DOHH2 (cell line): ENCODE data around the gene PTTG1IP2.

Experiments
- H3F3A ChIP-seq: fragments of 200-600 bp; sonication (generic), shearing (Covaris generic); 2 replicates; pipeline ENCODE4 v1.6.0; 2016; ENCODE audit warnings: antibody characterized with exemption, mild to moderate bottlenecking; ENCODE audit not compliant: control insufficient read depth, insufficient read depth
- H3K27ac ChIP-seq: fragments of 200-600 bp; sonication (generic); 2 replicates; pipeline ENCODE4 v1.5.1; 2014; ENCODE audit warnings: low read depth, mild to moderate bottlenecking, low read length, moderate library complexity
- H3K27me3 ChIP-seq: fragments of 200-600 bp; sonication (generic); 2 replicates; pipeline ENCODE4 v1.6.1; 2014; ENCODE audit warnings: mild to moderate bottlenecking, low read length, mixed read lengths; ENCODE audit not compliant: control insufficient read depth
- H3K36me3 ChIP-seq: fragments of 200-600 bp; sonication (generic); 2 replicates; pipeline ENCODE4 v1.6.1; 2014; ENCODE audit warnings: mild to moderate bottlenecking, low read length, moderate library complexity, mixed read lengths; ENCODE audit not compliant: control insufficient read depth
- H3K4me1 ChIP-seq: fragments of 200-600 bp; sonication (generic); 2 replicates; pipeline ENCODE4 v1.6.1; 2014; ENCODE audit warnings: mild to moderate bottlenecking, low read length, mixed read lengths; ENCODE audit not compliant: control insufficient read depth
- H3K4me2 ChIP-seq: fragments of 200-600 bp; sonication (generic); 2 replicates; pipeline ENCODE4 v1.6.0; 2014; ENCODE audit warnings: mild to moderate bottlenecking, low read length, moderate library complexity
- H3K4me3 ChIP-seq: fragments of 200-600 bp; sonication (generic); 2 replicates; pipeline ENCODE4 v1.5.1; 2014; ENCODE audit warnings: mild to moderate bottlenecking, low read length, mixed read lengths
- H3K79me2 ChIP-seq: fragments of 200-600 bp; sonication (generic); 2 replicates; pipeline ENCODE4 v1.6.1; 2014; ENCODE audit warnings: mild to moderate bottlenecking, low read length, mixed read lengths; ENCODE audit not compliant: control insufficient read depth
- H3K9me2 ChIP-seq: fragments of 200-600 bp; sonication (generic); replicated peaks from 2 replicates; pipeline ENCODE4 v1.6.1; 2014; ENCODE audit warnings: mild to moderate bottlenecking, low read length, mixed read lengths; ENCODE audit not compliant: control insufficient read depth
- H3K9me3 ChIP-seq: fragments of 200-600 bp; sonication (generic); 2 replicates; pipeline ENCODE4 v1.6.1; 2014; ENCODE audit warnings: antibody characterized with exemption, low read length, mixed read lengths; ENCODE audit not compliant: control insufficient read depth, insufficient read depth
- H4K20me1 ChIP-seq: fragments of 200-600 bp; sonication (generic); 2 replicates; pipeline ENCODE4 v1.6.0; 2014; ENCODE audit warnings: low read depth, mild to moderate bottlenecking, antibody characterized with exemption, low read length, moderate library complexity; ENCODE audit not compliant: control insufficient read depth, insufficient read depth
- EZH2phosphoT487 ChIP-seq: fragments of 200-600 bp; sonication (generic); IDR thresholded peaks from 2 replicates; pipeline ENCODE4 v1.6.1; 2017; ENCODE audit warnings: borderline replicate concordance, mild to moderate bottlenecking, antibody characterized with exemption, low read length, moderate library complexity, mixed read lengths
- TF ChIP-seq, protein P1 (sequence below): fragments of 200-600 bp; sonication (generic); IDR thresholded peaks from one replicate; pipeline ENCODE4 v1.5.1; 2014; ENCODE audit warnings: antibody characterized with exemption, mild to moderate bottlenecking, low read depth, low read length; ENCODE audit not compliant: poor library complexity, severe bottlenecking

The PTTG1IP2 gene

DNA sequence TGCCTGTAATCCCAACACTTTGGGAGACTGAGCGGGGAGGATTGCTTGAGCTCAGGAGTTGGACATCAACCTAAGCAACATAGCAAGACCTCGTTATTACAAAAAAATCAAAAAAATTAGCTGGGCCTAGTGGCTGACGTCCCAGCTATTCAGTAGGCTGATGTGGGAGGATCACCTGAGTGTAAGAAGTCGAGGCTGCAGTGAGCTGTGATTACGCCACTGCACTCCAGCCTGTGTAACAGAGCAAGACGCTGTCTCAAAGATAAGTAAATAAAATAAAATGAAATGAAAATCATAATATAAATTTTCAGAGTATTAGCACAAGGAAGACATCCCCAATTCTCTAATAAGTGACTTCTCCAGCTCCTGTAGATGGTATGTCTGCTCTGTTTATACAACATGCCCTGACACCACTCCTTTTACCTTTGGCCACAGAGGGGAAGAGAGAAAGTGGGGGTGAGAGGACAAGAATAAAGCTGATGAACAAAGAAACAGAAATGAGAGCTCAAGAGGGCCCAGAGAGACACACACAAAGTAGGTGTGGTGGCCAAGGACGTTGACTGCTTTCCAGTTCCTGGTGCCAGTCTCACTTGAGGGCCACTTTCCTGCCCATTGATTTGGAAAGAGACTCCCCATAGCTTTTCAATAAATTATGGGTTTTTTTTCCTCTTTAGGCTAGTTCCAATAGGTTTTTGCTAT lies 62.9 kb downstream of the PTTG1IP2 start:
- no peaks in the 10 kb centered on the region for H3K9me2 ChIP-seq
- H3K9me3 ChIP-seq: no peaks in the 10 kb centered on the region
- no peak for TF ChIP-seq EZH2phosphoT487
- TF ChIP-seq, protein P1, sequence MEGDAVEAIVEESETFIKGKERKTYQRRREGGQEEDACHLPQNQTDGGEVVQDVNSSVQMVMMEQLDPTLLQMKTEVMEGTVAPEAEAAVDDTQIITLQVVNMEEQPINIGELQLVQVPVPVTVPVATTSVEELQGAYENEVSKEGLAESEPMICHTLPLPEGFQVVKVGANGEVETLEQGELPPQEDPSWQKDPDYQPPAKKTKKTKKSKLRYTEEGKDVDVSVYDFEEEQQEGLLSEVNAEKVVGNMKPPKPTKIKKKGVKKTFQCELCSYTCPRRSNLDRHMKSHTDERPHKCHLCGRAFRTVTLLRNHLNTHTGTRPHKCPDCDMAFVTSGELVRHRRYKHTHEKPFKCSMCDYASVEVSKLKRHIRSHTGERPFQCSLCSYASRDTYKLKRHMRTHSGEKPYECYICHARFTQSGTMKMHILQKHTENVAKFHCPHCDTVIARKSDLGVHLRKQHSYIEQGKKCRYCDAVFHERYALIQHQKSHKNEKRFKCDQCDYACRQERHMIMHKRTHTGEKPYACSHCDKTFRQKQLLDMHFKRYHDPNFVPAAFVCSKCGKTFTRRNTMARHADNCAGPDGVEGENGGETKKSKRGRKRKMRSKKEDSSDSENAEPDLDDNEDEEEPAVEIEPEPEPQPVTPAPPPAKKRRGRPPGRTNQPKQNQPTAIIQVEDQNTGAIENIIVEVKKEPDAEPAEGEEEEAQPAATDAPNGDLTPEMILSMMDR: no peak
- peaks cover 4% of the 10 kb centered on the region; the same call in 1 of the 2 replicates for H3K4me1 ChIP-seq
- H3K36me3 ChIP-seq: no peaks in the 10 kb centered on the region
- no peak overlapping the region for H3K4me2 ChIP-seq
- no peak overlapping the region for H3K27ac ChIP-seq
- H4K20me1 ChIP-seq: no peaks in the 10 kb centered on the region
- H3K4me3 ChIP-seq: no peak overlapping the region
- H3F3A ChIP-seq: no peaks in the 10 kb centered on the region
- no peaks in the 10 kb centered on the region for H3K79me2 ChIP-seq
- H3K27me3 ChIP-seq: peaks cover 9% of the 10 kb centered on the region; the same call in 1 of the 2 replicates

DNA sequence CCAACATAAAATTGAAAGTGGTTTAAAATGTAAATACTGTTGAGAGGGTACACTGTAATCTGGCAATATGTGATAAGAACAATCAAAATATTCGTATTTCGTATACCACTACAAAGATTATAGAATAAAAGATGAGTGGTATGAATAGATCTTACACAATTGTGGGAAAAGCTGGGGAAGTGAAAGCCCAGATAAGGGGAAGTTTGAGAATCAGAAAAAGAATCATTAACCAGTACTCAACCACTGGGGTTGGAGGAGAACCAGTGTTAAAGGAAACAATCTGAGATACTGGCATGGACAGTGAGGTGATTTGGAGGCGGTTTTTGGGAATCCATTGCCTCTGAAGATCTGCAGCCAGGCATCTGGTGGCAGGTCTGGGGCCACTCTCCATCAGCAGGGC lies 67.0 kb downstream of the PTTG1IP2 start:
- no peaks in the 10 kb centered on the region for H3K79me2 ChIP-seq

DNA sequence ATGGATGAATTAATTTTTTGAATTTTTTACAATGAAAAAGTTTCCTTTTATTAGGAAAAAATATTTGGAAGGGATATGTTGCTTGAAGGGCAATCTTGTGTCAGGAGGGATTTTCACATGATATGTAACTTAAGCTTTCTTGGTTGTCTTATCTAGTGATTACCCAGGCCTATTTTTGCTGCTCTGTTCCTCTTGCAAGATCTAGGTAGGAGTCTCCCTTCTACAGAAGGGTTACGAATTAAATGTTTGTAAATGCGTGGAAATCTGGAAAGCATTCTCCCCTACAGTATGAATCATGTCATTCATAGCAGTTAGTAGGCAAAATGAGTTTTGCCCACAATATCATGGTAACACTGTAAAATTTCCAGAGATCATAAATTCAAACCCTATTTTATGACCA lies 69.0 kb downstream of the PTTG1IP2 start:
- no peaks in the 10 kb centered on the region; the same call in 1 of the 2 replicates for H3K9me2 ChIP-seq
- peaks cover 4% of the 10 kb centered on the region; the same call in 1 of the 2 replicates for H3K4me1 ChIP-seq
- H3K27me3 ChIP-seq: peaks cover 20% of the 10 kb centered on the region
- H3F3A ChIP-seq: no peaks in the 10 kb centered on the region
- no peaks in the 10 kb centered on the region for H3K79me2 ChIP-seq
- no peaks in the 10 kb centered on the region for H3K36me3 ChIP-seq
- no peak overlapping the region for H3K4me2 ChIP-seq
- TF ChIP-seq EZH2phosphoT487: no peak
- TF ChIP-seq, protein P1: no peak
- H4K20me1 ChIP-seq: no peaks in the 10 kb centered on the region
- H3K27ac ChIP-seq: no peak overlapping the region
- no peaks in the 10 kb centered on the region for H3K9me3 ChIP-seq
- H3K4me3 ChIP-seq: no peak overlapping the region

More for the DNA sequence above, 67.0 kb downstream of the PTTG1IP2 start:
- no peaks in the 10 kb centered on the region for H3F3A ChIP-seq
- H3K4me3 ChIP-seq: no peak overlapping the region
- TF ChIP-seq EZH2phosphoT487: no peak
- TF ChIP-seq, protein P1: no peak
- H3K4me2 ChIP-seq: no peak overlapping the region
- no peaks in the 10 kb centered on the region for H4K20me1 ChIP-seq
- H3K4me1 ChIP-seq: peaks cover 4% of the 10 kb centered on the region; the same call in 1 of the 2 replicates
- no peaks in the 10 kb centered on the region for H3K36me3 ChIP-seq
- no peaks in the 10 kb centered on the region for H3K9me3 ChIP-seq
- no peak overlapping the region for H3K27ac ChIP-seq
- H3K27me3 ChIP-seq: peaks cover 25% of the 10 kb centered on the region
- H3K9me2 ChIP-seq: no peaks in the 10 kb centered on the region; the same call in 1 of the 2 replicates
